GM21786 (cell line): Measurements from ENCODE around the gene DNAJC4.

Source experiments
- ATAC-seq: cut with Tn5 transposase; IDR thresholded peaks from one replicate; pipeline ENCODE4 v1.9.1; 2021; ENCODE audit not compliant: unreplicated experiment

DNAJC4 gene

GRCh38 chr11:64227405-64227956, 2.9 kb upstream of the DNAJC4 start:
- no peak for ATAC-seq

- no peak for ATAC-seq
Observed at GRCh38 chr11:64229090-64229743, 1.1 kb upstream of the DNAJC4 start.

- no peak for ATAC-seq
Observed at GRCh38 chr11:64229744-64230170, 591 bp upstream of the DNAJC4 start.

DNA sequence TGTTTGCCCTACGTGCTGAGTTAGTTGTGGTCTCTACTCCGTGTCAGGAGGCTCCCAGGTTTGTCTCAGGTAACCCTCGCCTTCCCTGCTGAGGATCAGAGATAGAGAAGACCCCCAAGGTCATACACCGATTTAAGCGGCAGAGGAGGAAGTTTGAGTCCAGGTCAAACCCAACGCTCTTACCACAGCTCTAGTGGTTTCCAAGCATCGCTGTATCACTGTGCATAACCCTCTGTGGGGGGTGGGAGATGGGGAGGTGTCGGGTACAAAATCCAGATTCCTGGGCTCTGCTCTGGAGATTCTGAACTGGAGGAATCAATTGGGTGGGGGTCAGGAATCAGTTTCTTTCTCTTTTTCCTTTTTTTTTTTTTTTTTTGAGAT, 627 bp downstream of the DNAJC4 start:
- ATAC-seq = no peak

DNA sequence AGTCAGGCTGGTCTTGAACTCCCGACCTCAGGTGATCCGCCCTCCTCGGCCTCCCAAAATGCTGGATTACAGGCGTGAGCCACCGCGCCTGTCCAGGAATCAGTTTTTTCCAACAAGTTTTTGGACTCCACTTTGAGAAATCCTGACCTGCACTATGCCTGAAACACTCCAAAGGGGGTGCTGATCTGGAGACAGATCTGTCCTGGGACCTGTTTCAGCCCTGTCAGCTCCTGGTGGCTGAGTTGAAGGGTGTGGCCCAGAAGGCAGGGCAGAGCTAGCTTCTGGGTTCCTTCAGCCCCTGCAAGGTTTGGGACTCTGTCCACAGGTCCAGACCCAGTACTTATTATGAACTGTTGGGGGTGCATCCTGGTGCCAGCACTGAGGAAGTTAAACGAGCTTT, 1.2 kb downstream of the DNAJC4 start:
- ATAC-seq = no peak

DNA sequence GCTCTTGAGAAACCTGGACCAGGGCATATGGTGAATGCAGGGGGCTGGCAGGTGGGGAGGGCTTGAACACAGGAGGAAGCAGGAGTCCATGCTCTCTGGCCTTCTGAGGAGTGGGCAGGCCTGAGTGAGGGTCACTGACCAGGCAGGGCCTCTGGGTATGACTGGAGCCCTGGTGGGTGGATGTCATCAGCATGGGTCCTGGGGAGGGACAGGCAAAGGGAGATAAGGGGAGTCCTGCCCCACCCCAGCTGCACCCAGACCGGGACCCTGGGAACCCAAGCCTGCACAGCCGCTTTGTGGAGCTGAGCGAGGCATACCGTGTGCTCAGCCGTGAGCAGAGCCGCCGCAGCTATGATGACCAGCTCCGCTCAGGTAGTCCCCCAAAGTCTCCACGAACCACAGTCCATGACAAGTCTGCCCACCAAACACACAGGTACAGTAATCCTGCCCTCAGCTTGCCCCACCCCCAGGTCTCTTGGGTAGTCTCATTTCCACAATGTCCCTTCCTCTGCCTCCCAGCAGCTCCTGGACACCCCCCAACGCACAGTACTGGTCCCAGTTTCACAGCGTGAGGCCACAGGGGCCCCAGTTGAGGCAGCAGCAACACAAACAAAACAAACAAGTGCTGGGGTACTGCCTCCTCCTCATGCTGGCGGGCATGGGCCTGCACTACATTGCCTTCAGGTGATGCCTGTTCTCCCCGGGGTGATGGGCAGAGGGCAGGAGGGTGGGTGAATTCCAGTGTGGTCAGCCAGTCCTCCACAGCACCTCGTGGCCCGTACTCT, 2.0 kb downstream of the DNAJC4 start:
- ATAC-seq = no peak

GRCh38 chr11:64232967-64233315, 2.6 kb downstream of the DNAJC4 start:
- ATAC-seq = no peak

DNA sequence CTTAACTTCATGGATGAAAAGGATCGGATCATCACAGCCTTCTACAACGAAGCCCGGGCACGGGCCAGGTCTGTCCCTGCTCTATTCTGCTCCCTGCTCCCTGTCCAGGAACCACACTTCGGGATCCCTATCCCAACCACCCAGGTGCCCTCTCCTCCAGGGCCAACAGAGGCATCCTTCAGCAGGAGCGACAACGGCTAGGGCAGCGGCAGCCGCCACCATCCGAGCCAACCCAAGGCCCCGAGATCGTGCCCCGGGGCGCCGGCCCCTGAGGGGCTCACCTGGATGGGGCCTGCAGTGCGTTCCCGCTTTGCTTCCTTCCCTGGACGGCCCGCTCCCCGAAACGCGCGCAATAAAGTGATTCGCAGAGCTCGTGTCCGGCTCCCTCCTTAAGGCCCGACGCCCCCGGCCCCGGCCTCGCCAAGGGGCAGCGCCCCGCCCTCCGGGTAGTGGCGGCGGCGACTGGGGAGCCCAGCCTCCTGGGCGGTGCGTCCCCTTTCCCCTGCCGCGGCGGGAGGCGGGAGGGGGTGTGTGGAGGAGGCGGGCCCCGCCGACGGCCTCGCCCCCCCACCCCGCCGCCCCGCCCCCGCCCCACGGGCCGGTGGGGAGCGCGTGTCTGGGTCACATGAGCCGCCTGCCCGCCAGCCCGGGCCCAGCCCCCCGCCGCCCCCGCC, 3.7 kb downstream of the DNAJC4 start, which contains the start of gene VEGFB:
TSS of gene VEGFB (plus strand) at position 672 of the 674 bp plus-strand sequence. CDS start 250 bp downstream, outside the sequence.
- no peak for ATAC-seq

GRCh38 chr11:64234647-64235379, 4.5 kb downstream of the DNAJC4 start:
- no peak for ATAC-seq

- no peak for ATAC-seq
Observed at GRCh38 chr11:64235437-64236161, 5.3 kb downstream of the DNAJC4 start.

- ATAC-seq = no peak
Observed at GRCh38 chr11:64237484-64237951, 7.2 kb downstream of the DNAJC4 start.

DNA sequence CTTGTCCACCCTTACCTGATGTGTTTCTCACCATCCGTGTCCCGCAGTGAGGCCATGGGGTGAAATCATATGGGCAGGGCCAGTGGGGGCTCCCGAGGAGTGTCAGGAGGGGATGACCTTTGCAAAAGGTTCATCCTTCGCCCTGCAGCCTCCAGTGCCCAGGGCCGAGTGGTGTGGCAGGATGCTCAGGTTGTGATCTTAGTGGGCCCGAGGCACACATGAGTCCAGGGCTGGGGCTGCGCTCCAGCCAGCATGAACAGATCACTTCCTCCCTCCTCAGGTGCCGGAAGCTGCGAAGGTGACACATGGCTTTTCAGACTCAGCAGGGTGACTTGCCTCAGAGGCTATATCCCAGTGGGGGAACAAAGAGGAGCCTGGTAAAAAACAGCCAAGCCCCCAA, 7.7 kb downstream of the DNAJC4 start:
- ATAC-seq = no peak

DNA sequence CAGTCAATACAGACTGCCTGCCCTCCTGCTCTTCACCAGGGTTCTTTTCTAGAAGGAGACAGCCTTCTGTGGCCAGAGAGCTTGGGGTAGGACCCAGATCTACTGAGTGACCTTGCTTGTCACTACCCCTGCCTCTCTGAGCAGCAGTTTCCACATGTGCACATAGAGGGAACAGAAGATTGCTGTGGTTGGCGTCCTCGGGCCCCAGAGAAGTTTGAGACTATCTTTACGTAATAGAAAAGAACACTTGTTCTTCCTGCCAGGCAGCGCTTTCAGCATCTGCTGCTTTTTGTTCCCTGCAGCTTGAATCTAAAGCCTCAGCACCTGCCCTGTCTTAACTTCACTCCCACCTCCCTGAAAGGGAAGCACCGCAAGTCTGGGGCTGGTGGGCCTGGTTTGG, 8.7 kb downstream of the DNAJC4 start:
- ATAC-seq = no peak

DNA sequence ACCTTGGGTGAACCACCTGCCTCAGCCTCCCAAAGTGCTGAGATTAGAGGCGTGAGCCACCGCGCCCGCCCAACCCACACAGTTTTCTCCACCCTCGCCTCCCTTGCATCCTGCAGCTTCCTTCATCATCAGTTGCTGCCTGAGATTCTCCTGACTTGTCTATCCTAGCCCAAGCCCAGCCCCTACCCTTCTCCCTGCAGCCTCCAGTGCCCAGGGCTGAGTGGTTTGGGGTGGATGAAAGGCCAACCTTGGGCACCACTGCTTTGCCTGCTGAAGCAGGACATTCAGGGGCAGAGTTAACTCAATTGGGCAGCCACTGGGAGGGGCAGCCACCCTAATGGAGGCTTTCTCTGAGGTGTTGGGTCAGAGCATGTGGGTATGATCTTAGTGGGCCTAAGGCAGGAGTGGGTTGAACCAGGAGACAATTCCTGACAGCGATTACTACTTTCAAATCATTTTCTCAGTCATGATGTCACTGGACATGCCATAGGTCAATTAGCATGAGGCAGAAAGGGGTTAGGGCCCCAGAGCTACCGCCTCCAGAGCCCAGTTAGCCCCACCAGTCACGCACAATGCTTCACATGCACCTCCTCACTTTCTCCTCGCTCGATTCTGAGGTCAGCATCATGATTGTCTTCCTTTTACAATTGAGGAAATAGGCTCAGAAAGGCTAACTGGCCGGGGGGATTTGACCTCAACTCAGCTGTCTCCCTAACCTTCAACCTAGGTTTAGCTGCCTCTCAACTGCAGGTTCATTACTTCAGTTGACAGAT, 9.5 kb downstream of the DNAJC4 start:
- ATAC-seq = no peak

- ATAC-seq = peak; percentile 40
Observed at GRCh38 chr11:64240435-64241240, 10.3 kb downstream of the DNAJC4 start, which contains the start of gene FKBP2. Gene FKBP2 (plus strand): TSS chr11:64241095. CDS start chr11:64242388, 1,293 bp downstream.

DNA sequence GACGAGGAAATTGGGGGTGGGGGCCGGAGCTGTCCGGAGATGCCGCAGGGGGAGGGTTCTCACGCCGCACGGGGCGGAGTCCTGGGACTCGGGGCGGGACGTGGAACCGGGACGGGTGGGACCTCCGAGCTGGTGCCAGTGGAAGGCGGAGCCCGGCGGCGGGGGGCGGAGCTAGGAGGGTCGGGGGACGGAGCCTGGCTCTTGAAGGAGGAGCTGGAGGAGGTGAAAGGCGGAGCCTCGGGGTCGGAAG, 10.8 kb downstream of the DNAJC4 start:
- peak; percentile 63 for ATAC-seq

- peak; percentile 6 for ATAC-seq
Observed at GRCh38 chr11:64241491-64242374, 11.4 kb downstream of the DNAJC4 start.
